ENCODE measurements around the gene CABLES1. TPM values are rescaled to one million over a fixed set of nuclear protein-coding genes. Genes with fewer than 3 reads are reported as not detected.

Gene CABLES1
- total RNA-seq, 1 donor from 2014 or later: 39.3 TPM

DNA sequence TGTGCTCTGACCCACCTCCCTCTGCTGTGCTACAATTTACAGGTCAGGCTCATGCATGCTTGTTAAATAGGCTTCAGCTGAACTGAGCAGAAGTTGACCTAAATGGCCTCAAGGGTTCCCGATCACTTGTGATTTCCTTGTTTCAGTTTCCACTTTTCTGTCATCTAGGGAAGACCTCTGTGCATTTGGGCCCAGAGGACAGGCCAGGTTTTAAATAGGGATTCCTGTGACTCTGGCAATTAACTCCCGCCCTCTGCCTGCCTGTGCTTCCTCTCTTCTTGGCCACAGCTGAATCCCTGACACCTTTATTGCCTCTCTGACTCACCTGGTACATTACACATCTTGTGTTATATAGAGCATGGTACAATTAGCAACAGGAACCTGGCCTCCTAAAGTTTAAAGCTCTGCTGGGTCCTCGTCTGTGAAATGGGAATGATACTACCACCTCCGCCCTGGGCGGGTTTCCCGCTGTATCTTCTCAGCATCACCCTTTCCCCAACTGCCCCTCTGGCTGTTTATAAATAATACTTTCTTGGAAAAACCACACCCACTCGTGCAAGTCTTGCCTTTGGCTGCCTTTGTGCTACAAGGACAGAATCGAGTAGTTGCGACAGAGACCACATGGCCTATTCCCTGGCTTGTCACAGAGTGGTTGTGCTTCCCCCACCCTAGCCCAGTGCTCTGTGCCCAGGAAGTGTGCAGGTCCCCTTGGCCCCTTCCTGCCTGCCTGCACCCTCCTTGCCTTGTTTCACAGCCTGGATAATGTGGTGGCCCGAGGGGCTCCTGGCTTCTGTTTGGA is 7.9 kb downstream of the CABLES1 start:
- no peaks in the 10 kb centered on the region for H3K9me3 ChIP-seq
- peak overlapping the region; percentile 73 for H3K27ac ChIP-seq
- no peaks in the 10 kb centered on the region for H3K36me3 ChIP-seq
- DNase-seq (ENCODE audit: extremely low spot score in 2 of 2): no peak
- TF ChIP-seq POLR2AphosphoS5 (IDR thresholded peaks at IDR 0.05; ENCODE audit: insufficient read depth in 1 of 2, low read depth in 1 of 2): peak; percentile 19 to 50
- TF ChIP-seq POLR2A (IDR thresholded peaks at IDR 0.05): no peak
- TF ChIP-seq, protein P1, sequence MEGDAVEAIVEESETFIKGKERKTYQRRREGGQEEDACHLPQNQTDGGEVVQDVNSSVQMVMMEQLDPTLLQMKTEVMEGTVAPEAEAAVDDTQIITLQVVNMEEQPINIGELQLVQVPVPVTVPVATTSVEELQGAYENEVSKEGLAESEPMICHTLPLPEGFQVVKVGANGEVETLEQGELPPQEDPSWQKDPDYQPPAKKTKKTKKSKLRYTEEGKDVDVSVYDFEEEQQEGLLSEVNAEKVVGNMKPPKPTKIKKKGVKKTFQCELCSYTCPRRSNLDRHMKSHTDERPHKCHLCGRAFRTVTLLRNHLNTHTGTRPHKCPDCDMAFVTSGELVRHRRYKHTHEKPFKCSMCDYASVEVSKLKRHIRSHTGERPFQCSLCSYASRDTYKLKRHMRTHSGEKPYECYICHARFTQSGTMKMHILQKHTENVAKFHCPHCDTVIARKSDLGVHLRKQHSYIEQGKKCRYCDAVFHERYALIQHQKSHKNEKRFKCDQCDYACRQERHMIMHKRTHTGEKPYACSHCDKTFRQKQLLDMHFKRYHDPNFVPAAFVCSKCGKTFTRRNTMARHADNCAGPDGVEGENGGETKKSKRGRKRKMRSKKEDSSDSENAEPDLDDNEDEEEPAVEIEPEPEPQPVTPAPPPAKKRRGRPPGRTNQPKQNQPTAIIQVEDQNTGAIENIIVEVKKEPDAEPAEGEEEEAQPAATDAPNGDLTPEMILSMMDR (IDR thresholded peaks at IDR 0.05): no peak
- intact Hi-C loops (cut with DNase I): no loop called here
- H3K4me1 ChIP-seq: peaks cover 42% of the 10 kb centered on the region
- H3K4me3 ChIP-seq: no peak overlapping the region
- H3K27me3 ChIP-seq: no peaks in the 10 kb centered on the region

DNA sequence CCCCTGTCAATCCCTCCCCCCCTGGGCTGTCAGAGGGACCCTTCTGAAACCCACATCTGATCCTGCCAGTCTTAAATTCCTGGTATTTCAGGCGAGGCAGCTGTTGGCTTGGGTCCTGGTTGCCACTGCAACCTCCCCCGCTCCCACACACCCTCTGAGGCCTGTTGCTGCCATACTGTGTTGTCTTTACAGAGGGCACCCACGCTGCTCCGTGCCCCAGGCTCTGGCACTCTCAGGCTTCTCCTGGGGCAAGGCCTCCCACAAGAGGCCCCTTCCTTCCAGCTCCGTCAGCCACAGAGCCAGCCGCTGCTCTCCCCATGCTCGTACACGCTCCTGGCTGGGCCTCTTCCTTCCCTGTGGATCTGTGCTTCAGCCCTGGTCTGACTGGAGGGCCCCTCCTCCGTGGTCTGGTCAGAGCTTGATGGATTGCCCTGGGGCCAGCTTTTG is 8.6 kb downstream of the CABLES1 start:
- no peaks in the 10 kb centered on the region for H3K27me3 ChIP-seq
- DNase-seq (ENCODE audit: extremely low spot score in 2 of 2): no peak
- H3K4me3 ChIP-seq: no peak overlapping the region
- peaks cover 37% of the 10 kb centered on the region for H3K4me1 ChIP-seq
- H3K27ac ChIP-seq: peak overlapping the region; percentile 73
- intact Hi-C loops (cut with DNase I): no loop called here
- TF ChIP-seq POLR2AphosphoS5 (IDR thresholded peaks at IDR 0.05; ENCODE audit: insufficient read depth in 1 of 2, low read depth in 1 of 2) (peak in 1 of 2 donors; percentile 18), POLR2A (IDR thresholded peaks at IDR 0.05) (no peak)
- TF ChIP-seq, protein P1 (IDR thresholded peaks at IDR 0.05): no peak
- H3K36me3 ChIP-seq: no peaks in the 10 kb centered on the region
- no peaks in the 10 kb centered on the region for H3K9me3 ChIP-seq

- DNase-seq (ENCODE audit: extremely low spot score in 2 of 2): no peak
- Histone ChIP-seq H3K27me3 (no peaks in the 10 kb centered on the region), H3K9me3 (no peaks in the 10 kb centered on the region), H3K4me1 (peaks cover 37% of the 10 kb centered on the region), H3K4me3 (no peak overlapping the region), H3K36me3 (no peaks in the 10 kb centered on the region), H3K27ac (peak overlapping the region; percentile 73)
- intact Hi-C loops (cut with DNase I): no loop called here
- TF ChIP-seq, protein P1 (IDR thresholded peaks at IDR 0.05): no peak
- TF ChIP-seq POLR2A (IDR thresholded peaks at IDR 0.05) (no peak), POLR2AphosphoS5 (IDR thresholded peaks at IDR 0.05; ENCODE audit: insufficient read depth in 1 of 2, low read depth in 1 of 2) (no peak)
Observed at GRCh38 chr18:23144640-23145039, 9.4 kb downstream of the CABLES1 start.

DNA sequence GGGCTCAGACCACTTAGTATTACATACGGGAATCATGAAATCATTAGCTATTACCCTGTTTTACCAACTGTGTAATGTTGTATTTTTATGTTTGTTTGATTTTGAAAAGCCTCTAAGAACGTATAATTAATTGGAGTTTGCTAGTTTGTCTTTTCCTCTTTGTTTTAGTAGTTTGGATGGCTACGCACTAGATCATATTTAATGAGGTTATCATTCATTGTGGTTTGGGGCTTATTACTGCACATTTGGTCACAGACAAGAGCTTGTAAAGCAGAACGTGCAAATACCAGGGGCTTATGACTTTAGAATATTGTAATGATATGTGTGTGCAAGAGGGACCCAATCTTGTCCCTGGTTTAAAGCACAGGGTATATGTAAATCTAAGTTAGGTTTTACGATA is 10.3 kb downstream of the CABLES1 start:
- H3K36me3 ChIP-seq: no peaks in the 10 kb centered on the region
- intact Hi-C loops (cut with DNase I): no loop called here
- H3K9me3 ChIP-seq: no peaks in the 10 kb centered on the region
- H3K27me3 ChIP-seq: no peaks in the 10 kb centered on the region
- TF ChIP-seq POLR2AphosphoS5 (IDR thresholded peaks at IDR 0.05; ENCODE audit: insufficient read depth in 1 of 2, low read depth in 1 of 2) (no peak), POLR2A (IDR thresholded peaks at IDR 0.05) (no peak)
- TF ChIP-seq, protein P1 (IDR thresholded peaks at IDR 0.05): no peak
- no peak overlapping the region for H3K4me3 ChIP-seq
- H3K4me1 ChIP-seq: peaks cover 37% of the 10 kb centered on the region
- no peak overlapping the region for H3K27ac ChIP-seq
- no peak for DNase-seq (ENCODE audit: extremely low spot score in 2 of 2)

DNA sequence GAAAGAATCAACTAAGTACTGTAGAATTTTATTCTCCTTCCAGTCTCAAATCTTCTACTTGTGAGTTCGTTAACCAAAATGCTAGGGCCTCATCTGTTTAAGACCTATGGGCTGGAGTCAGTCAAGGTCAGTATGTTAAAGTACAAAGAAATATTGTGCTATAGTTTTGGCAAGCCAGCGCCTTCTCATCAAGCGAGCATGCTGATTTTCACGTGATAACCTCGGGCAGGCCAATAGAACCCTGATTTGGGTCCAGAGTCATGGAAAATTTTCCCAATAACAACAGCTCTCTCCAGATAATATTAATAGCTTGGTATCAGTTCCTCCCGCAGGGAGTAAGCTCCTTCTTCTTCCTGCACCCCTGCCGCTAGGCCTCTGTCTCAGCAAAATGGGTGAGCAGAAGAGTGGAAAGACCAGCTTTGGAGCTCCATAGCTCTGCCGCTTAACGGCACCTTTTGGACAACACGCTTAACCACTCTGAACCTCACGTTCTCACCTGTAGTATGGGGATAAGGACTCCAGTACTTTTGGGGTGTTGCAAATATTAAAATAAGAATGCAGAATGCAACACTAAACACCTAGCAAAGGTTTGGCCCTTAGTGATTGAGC is 11.7 kb downstream of the CABLES1 start:
- H3K27me3 ChIP-seq: no peaks in the 10 kb centered on the region
- intact Hi-C loops (cut with DNase I): no loop called here
- no peaks in the 10 kb centered on the region for H3K9me3 ChIP-seq
- no peak for DNase-seq (ENCODE audit: extremely low spot score in 2 of 2)
- H3K36me3 ChIP-seq: no peaks in the 10 kb centered on the region
- H3K4me1 ChIP-seq: peaks cover 25% of the 10 kb centered on the region
- H3K27ac ChIP-seq: no peak overlapping the region
- no peak overlapping the region for H3K4me3 ChIP-seq
- no peak for TF ChIP-seq POLR2A (IDR thresholded peaks at IDR 0.05)
- TF ChIP-seq, protein P1 (IDR thresholded peaks at IDR 0.05): no peak
- no peak for TF ChIP-seq POLR2AphosphoS5 (IDR thresholded peaks at IDR 0.05; ENCODE audit: insufficient read depth in 1 of 2, low read depth in 1 of 2)

Data from vagina (tissue), 2 donors.